Measurements from ENCODE around the gene RPS27.

The RPS27 gene

GRCh38 chr1:153990468-153991150 lies at the start of gene RPS27:
Gene RPS27, plus strand, starts transcription at chr1:153990762. Its CDS starts 35 bp downstream, at chr1:153990797.
- Histone ChIP-seq H3K4me1 (ENCODE audit: control insufficient read depth in 5 of 5, insufficient read depth in 5 of 5, low read length in 5 of 5) (peaks cover 3 to 33% (median 30%) of the 10 kb centered on the region in 5 donors), H3K27me3 (ENCODE audit: control insufficient read depth in 5 of 5, insufficient read depth in 4 of 5, low read length in 5 of 5) (no peaks in the 10 kb centered on the region), H3K27ac (ENCODE audit: low read depth, low read length) (peak within 1 kb of the TSS; percentile 95), H3K9me3 (ENCODE audit: control insufficient read depth in 5 of 5, low read length in 5 of 5) (no peaks in the 10 kb centered on the region), H3K4me3 (ENCODE audit: low read depth in 1 of 5, low read length in 5 of 5) (peak within 1 kb of the TSS; percentile 95 to 100 (median 99)), H3K36me3 (ENCODE audit: control insufficient read depth in 5 of 5, insufficient read depth in 5 of 5, low read length in 5 of 5) (peaks cover 11 to 34% (median 23%) of the 10 kb centered on the region in 5 donors), H3K9ac (ENCODE audit: low read length in 5 of 5) (peak within 1 kb of the TSS; percentile 91 to 99 (median 95))

GRCh38 chr1:153941826-153942725 lies 48.5 kb upstream of the RPS27 start:
- Histone ChIP-seq H3K9me3 (ENCODE audit: control insufficient read depth in 5 of 5, low read length in 5 of 5) (no peaks in the 10 kb centered on the region), H3K27ac (ENCODE audit: low read depth, low read length) (no peak overlapping the region), H3K27me3 (ENCODE audit: control insufficient read depth in 5 of 5, insufficient read depth in 4 of 5, low read length in 5 of 5) (no peaks in the 10 kb centered on the region), H3K9ac (ENCODE audit: low read length in 5 of 5) (no peak overlapping the region), H3K4me3 (ENCODE audit: low read depth in 1 of 5, low read length in 5 of 5) (no peak overlapping the region), H3K4me1 (ENCODE audit: control insufficient read depth in 5 of 5, insufficient read depth in 5 of 5, low read length in 5 of 5) (peaks cover 0 to 48% (median 37%) of the 10 kb centered on the region in 5 donors), H3K36me3 (ENCODE audit: control insufficient read depth in 5 of 5, insufficient read depth in 5 of 5, low read length in 5 of 5) (peaks cover 0 to 64% (median 56%) of the 10 kb centered on the region in 5 donors)

- Histone ChIP-seq H3K9ac (ENCODE audit: low read length in 5 of 5) (no peak overlapping the region), H3K9me3 (ENCODE audit: control insufficient read depth in 5 of 5, low read length in 5 of 5) (no peaks in the 10 kb centered on the region), H3K36me3 (ENCODE audit: control insufficient read depth in 5 of 5, insufficient read depth in 5 of 5, low read length in 5 of 5) (peaks cover 0 to 63% (median 53%) of the 10 kb centered on the region in 5 donors), H3K4me1 (ENCODE audit: control insufficient read depth in 5 of 5, insufficient read depth in 5 of 5, low read length in 5 of 5) (peaks cover 0 to 52% (median 40%) of the 10 kb centered on the region in 5 donors), H3K27ac (ENCODE audit: low read depth, low read length) (no peak overlapping the region), H3K4me3 (ENCODE audit: low read depth in 1 of 5, low read length in 5 of 5) (no peak overlapping the region), H3K27me3 (ENCODE audit: control insufficient read depth in 5 of 5, insufficient read depth in 4 of 5, low read length in 5 of 5) (no peaks in the 10 kb centered on the region)
These were observed 47.6 kb upstream of the RPS27 start for GRCh38 chr1:153942766-153943549.

GRCh38 chr1:153944005-153944826 lies 46.3 kb upstream of the RPS27 start:
- Histone ChIP-seq H3K36me3 (ENCODE audit: control insufficient read depth in 5 of 5, insufficient read depth in 5 of 5, low read length in 5 of 5) (peaks cover 0 to 66% (median 61%) of the 10 kb centered on the region in 5 donors), H3K9ac (ENCODE audit: low read length in 5 of 5) (peak overlapping the region in 4 of 5 donors; percentile 72 to 91 (median 89)), H3K27ac (ENCODE audit: low read depth, low read length) (peak overlapping the region; percentile 84), H3K4me1 (ENCODE audit: control insufficient read depth in 5 of 5, insufficient read depth in 5 of 5, low read length in 5 of 5) (peaks cover 0 to 52% (median 40%) of the 10 kb centered on the region in 5 donors), H3K27me3 (ENCODE audit: control insufficient read depth in 5 of 5, insufficient read depth in 4 of 5, low read length in 5 of 5) (no peaks in the 10 kb centered on the region), H3K9me3 (ENCODE audit: control insufficient read depth in 5 of 5, low read length in 5 of 5) (no peaks in the 10 kb centered on the region), H3K4me3 (ENCODE audit: low read depth in 1 of 5, low read length in 5 of 5) (peak overlapping the region; percentile 66 to 82 (median 75))

GRCh38 chr1:153944827-153945117 lies 45.8 kb upstream of the RPS27 start:
- peaks cover 0 to 52% (median 40%) of the 10 kb centered on the region in 5 donors for H3K4me1 ChIP-seq (ENCODE audit: control insufficient read depth in 5 of 5, insufficient read depth in 5 of 5, low read length in 5 of 5)
- H3K4me3 ChIP-seq (ENCODE audit: low read depth in 1 of 5, low read length in 5 of 5), result peak overlapping the region; percentile 66 to 82 (median 75)
- no peaks in the 10 kb centered on the region for H3K27me3 ChIP-seq (ENCODE audit: control insufficient read depth in 5 of 5, insufficient read depth in 4 of 5, low read length in 5 of 5)
- no peaks in the 10 kb centered on the region for H3K9me3 ChIP-seq (ENCODE audit: control insufficient read depth in 5 of 5, low read length in 5 of 5)
- H3K27ac ChIP-seq (ENCODE audit: low read depth, low read length), result peak overlapping the region; percentile 84
- H3K9ac ChIP-seq (ENCODE audit: low read length in 5 of 5), result peak overlapping the region; percentile 38 to 91 (median 88)
- H3K36me3 ChIP-seq (ENCODE audit: control insufficient read depth in 5 of 5, insufficient read depth in 5 of 5, low read length in 5 of 5), result peaks cover 0 to 64% (median 56%) of the 10 kb centered on the region in 5 donors

- peaks cover 0 to 52% (median 40%) of the 10 kb centered on the region in 5 donors for H3K4me1 ChIP-seq (ENCODE audit: control insufficient read depth in 5 of 5, insufficient read depth in 5 of 5, low read length in 5 of 5)
- H3K4me3 ChIP-seq (ENCODE audit: low read depth in 1 of 5, low read length in 5 of 5), result peak overlapping the region; percentile 66 to 82 (median 75)
- no peaks in the 10 kb centered on the region for H3K27me3 ChIP-seq (ENCODE audit: control insufficient read depth in 5 of 5, insufficient read depth in 4 of 5, low read length in 5 of 5)
- H3K36me3 ChIP-seq (ENCODE audit: control insufficient read depth in 5 of 5, insufficient read depth in 5 of 5, low read length in 5 of 5), result peaks cover 3 to 64% (median 56%) of the 10 kb centered on the region in 5 donors
- H3K27ac ChIP-seq (ENCODE audit: low read depth, low read length), result peak overlapping the region; percentile 84
- H3K9me3 ChIP-seq (ENCODE audit: control insufficient read depth in 5 of 5, low read length in 5 of 5), result no peaks in the 10 kb centered on the region
- H3K9ac ChIP-seq (ENCODE audit: low read length in 5 of 5), result peak overlapping the region; percentile 72 to 91 (median 88)
These were observed 45.3 kb upstream of the RPS27 start for GRCh38 chr1:153945131-153945794.

- Histone ChIP-seq H3K9ac (ENCODE audit: low read length in 5 of 5) (peak overlapping the region; percentile 72 to 91 (median 88)), H3K27ac (ENCODE audit: low read depth, low read length) (peak overlapping the region; percentile 84), H3K4me3 (ENCODE audit: low read depth in 1 of 5, low read length in 5 of 5) (peak overlapping the region; percentile 66 to 82 (median 75)), H3K9me3 (ENCODE audit: control insufficient read depth in 5 of 5, low read length in 5 of 5) (no peaks in the 10 kb centered on the region), H3K27me3 (ENCODE audit: control insufficient read depth in 5 of 5, insufficient read depth in 4 of 5, low read length in 5 of 5) (no peaks in the 10 kb centered on the region), H3K4me1 (ENCODE audit: control insufficient read depth in 5 of 5, insufficient read depth in 5 of 5, low read length in 5 of 5) (peaks cover 0 to 52% (median 40%) of the 10 kb centered on the region in 5 donors), H3K36me3 (ENCODE audit: control insufficient read depth in 5 of 5, insufficient read depth in 5 of 5, low read length in 5 of 5) (peaks cover 10 to 64% (median 56%) of the 10 kb centered on the region in 5 donors)
These were observed 44.6 kb upstream of the RPS27 start for GRCh38 chr1:153945795-153946621.

GRCh38 chr1:153946622-153947241 lies 43.8 kb upstream of the RPS27 start, which contains the start of gene DENND4B:
Gene DENND4B, minus strand, starts transcription at chr1:153946718. Its CDS starts 2,344 bp downstream, at chr1:153944374.
- Histone ChIP-seq H3K27ac (ENCODE audit: low read depth, low read length) (peak within 1 kb of the TSS; percentile 84), H3K36me3 (ENCODE audit: control insufficient read depth in 5 of 5, insufficient read depth in 5 of 5, low read length in 5 of 5) (peaks cover 10 to 64% (median 57%) of the 10 kb centered on the region in 5 donors), H3K4me1 (ENCODE audit: control insufficient read depth in 5 of 5, insufficient read depth in 5 of 5, low read length in 5 of 5) (peaks cover 0 to 48% (median 40%) of the 10 kb centered on the region in 5 donors), H3K4me3 (ENCODE audit: low read depth in 1 of 5, low read length in 5 of 5) (peak within 1 kb of the TSS; percentile 66 to 82 (median 75)), H3K9ac (ENCODE audit: low read length in 5 of 5) (peak within 1 kb of the TSS; percentile 72 to 91 (median 88)), H3K27me3 (ENCODE audit: control insufficient read depth in 5 of 5, insufficient read depth in 4 of 5, low read length in 5 of 5) (no peaks in the 10 kb centered on the region), H3K9me3 (ENCODE audit: control insufficient read depth in 5 of 5, low read length in 5 of 5) (no peaks in the 10 kb centered on the region)

Measured in subcutaneous abdominal adipose tissue (tissue), 5 donors.